Upper lobe of left lung (tissue), 4 donors: ENCODE measurements around the gene MGST1.

Experiments used
- CTCF ChIP-seq, 6 experiments: fragments of 450-650 bp in 4 of 6; fragments of 200-600 bp in 2 of 6; sonication (generic) in 2 of 6; IDR thresholded peaks; one replicate each; pipeline ENCODE4 v1.5.1; 2016 to 2019; ENCODE audit warnings: antibody characterized with exemption in 6 of 6
- POLR2A ChIP-seq, 4 donors: fragments of 450-650 bp; IDR thresholded peaks; one replicate each; pipeline ENCODE4 v1.5.1; 2016 to 2017; ENCODE audit warnings: antibody characterized with exemption in 4 of 4, mild to moderate bottlenecking in 2 of 4

- TF ChIP-seq POLR2A (IDR thresholded peaks at IDR 0.05) (no peak), CTCF (IDR thresholded peaks at IDR 0.05) (no peak)
Measured at GRCh38 chr12:16369156-16369555, 21.7 kb downstream of the MGST1 start.
